ENCODE results near the gene PACSIN2.
A peak's percentile ranks its signal among the peaks of the same experiment; 100 is the strongest.
"Not testable (repeated sequence)": the region's sequence is repeated elsewhere in the genome, so short reads cannot be mapped to it uniquely, and the experiment has no call there.

PACSIN2 gene, protein sequence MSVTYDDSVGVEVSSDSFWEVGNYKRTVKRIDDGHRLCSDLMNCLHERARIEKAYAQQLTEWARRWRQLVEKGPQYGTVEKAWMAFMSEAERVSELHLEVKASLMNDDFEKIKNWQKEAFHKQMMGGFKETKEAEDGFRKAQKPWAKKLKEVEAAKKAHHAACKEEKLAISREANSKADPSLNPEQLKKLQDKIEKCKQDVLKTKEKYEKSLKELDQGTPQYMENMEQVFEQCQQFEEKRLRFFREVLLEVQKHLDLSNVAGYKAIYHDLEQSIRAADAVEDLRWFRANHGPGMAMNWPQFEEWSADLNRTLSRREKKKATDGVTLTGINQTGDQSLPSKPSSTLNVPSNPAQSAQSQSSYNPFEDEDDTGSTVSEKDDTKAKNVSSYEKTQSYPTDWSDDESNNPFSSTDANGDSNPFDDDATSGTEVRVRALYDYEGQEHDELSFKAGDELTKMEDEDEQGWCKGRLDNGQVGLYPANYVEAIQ

GRCh38 chr22:43014869-43015676 lies at the start of gene PACSIN2:
TSS of gene PACSIN2 (minus strand) at chr22:43015149. CDS start at chr22:42912080, 103,069 bp downstream.
- peak; percentile 99 for DNase-seq

DNA sequence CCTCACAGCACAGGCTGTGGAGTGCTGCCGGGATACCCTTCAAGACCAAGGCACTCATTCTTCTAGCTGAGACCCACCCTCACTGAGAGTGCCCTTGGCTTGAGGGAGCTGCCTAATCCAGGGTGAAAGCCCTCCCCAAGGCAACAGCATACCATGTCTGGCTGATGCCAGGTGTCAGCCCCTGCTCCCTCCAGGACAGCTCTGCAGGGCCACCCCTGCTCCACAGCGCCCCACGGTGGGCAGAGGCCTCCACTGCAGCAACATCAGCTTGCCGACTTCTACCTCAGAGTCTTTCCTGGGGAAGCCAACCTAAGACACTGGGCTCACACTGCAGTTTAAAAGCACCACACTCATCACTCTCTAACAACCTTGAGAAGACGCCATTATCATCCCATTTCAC lies 45.2 kb upstream of the PACSIN2 start:
- peak; percentile 27 for DNase-seq

GRCh38 chr22:43057641-43058040 lies 42.7 kb upstream of the PACSIN2 start:
- DNase-seq = no peak

- no peak for DNase-seq
These were observed 38.2 kb upstream of the PACSIN2 start for GRCh38 chr22:43053176-43053575.

GRCh38 chr22:43050995-43051394 lies 36.0 kb upstream of the PACSIN2 start:
- DNase-seq = no peak

DNA sequence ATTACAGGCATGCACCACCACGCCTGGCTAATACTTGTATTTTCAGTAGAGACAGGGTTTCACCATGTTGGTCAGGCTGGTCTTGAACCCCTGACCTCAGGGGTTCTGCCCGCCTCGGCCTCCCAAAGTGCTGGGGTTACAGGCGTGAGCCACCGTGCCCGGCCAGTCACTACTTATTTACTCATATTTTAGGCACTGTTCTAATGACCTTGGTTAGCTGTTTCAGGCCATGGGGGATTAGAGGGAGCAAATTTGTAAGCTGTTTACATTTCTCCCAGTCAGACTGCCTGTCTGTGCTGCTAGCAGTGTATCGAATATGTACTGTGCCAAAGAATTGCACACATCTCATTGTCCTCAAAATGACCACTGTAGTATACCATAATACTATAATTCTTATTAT lies 32.7 kb upstream of the PACSIN2 start:
- no peak for DNase-seq

DNA sequence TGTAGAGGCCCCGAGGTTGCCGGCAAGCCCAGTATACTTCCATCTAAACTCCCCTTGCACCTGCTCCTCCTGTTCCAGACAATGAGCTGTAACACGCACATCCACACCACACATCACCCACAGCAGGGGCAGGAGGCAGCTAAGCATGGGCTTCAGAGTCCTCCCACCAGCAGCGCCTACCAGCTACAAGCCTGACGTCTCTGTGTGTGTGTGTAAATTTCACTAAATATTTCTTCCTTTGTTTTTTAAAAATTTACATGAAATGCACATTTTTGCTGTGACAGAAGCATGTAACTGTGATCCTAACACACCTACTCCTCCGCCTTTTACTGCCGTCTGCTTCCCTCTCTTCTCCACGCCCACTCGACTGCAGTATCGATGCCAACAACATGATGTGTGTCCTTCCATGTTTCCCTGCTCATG lies 29.4 kb upstream of the PACSIN2 start:
- DNase-seq = no peak

- no peak for DNase-seq
These were observed 27.3 kb upstream of the PACSIN2 start for GRCh38 chr22:43042101-43042780.

DNA sequence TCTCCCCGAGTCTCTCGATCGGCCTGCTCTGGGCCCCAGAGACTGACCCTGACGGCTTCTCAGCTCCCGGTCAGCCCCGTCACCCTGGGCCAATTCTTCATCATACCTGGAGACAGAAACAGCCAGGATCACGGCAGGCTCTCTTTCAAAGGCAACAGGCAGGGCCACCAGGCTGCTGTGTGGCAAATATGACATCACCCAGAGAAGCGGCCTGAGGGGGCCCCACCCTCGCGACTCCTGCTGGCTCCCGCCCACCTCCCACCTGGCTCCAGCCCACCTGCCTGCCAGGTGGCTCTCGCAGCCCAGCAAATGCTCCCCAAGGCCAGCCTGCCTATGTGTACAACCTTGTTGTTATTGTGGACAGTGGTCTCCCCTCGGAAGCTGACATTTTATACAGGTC lies 24.9 kb upstream of the PACSIN2 start:
- no peak for DNase-seq

GRCh38 chr22:43038325-43038724 lies 23.4 kb upstream of the PACSIN2 start:
- no peak for DNase-seq

- no peak for DNase-seq
These were observed 21.4 kb upstream of the PACSIN2 start for GRCh38 chr22:43036282-43036829.

GRCh38 chr22:43035250-43035649 lies 20.3 kb upstream of the PACSIN2 start:
- no peak for DNase-seq

DNA sequence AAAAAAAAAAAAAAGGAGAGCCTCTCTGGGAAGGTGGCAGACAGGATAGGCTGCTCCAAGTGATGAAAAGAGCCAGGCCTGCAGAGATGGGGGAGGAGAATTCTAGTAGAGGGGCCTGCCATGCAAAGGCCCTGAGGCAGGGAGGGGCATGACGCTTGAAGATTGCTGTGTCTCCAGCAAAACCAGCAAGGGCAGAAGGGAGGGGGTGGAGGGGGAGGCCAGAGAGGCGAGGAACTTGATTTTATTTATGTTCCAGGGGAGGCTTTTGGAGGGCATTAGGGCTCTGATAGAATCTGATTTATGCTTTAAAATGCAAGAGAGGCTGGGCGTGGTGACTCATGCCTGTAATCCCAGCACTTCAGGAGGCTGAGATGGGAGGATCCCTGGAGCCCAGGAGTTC lies 16.7 kb upstream of the PACSIN2 start:
- DNase-seq = no peak

GRCh38 chr22:43018615-43019014 lies 3.7 kb upstream of the PACSIN2 start:
- no peak for DNase-seq

- DNase-seq = no peak
These were observed 2.8 kb upstream of the PACSIN2 start for GRCh38 chr22:43017525-43018460.

DNA sequence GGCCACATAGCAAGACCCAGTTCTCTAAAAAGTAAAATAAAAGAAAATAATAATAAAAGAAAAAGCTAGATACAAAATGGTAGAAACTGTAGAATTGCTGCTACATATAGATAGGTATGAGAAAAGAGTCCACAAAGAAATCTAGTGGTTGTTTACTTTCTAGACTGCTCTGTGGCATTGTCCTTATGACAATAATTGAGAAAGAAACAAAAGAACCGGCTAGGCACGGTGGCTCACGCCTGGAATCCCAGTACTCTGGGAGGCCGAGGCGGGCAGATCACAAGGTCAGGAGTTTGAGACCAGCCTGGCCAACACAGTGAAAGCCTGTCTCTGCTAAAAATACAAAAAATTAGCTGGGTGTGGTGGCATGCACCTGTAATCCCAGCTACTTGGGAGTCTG lies 1.2 kb upstream of the PACSIN2 start:
- DNase-seq = not testable (repeated sequence)

DNA sequence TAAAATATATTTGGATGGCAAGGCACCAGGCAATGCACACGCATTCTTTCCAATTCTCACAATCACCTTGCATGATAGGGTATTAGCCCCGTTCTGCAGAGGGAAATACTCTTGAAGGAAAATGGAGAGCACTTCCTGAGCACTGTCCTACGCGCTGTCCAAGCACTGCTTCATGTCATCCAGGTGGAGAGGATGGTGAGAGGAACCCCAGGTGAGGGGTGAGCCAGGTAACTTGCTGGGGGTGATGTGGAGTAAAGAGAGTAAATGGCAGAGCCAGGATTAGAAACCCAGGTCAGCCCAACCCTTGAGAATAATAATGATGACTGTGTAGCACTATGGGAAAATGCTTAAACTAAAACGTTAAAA lies 711 bp upstream of the PACSIN2 start:
- no peak for DNase-seq

- DNase-seq = peak; percentile 32
These were observed 557 bp downstream of the PACSIN2 start for GRCh38 chr22:43014316-43014868.

DNA sequence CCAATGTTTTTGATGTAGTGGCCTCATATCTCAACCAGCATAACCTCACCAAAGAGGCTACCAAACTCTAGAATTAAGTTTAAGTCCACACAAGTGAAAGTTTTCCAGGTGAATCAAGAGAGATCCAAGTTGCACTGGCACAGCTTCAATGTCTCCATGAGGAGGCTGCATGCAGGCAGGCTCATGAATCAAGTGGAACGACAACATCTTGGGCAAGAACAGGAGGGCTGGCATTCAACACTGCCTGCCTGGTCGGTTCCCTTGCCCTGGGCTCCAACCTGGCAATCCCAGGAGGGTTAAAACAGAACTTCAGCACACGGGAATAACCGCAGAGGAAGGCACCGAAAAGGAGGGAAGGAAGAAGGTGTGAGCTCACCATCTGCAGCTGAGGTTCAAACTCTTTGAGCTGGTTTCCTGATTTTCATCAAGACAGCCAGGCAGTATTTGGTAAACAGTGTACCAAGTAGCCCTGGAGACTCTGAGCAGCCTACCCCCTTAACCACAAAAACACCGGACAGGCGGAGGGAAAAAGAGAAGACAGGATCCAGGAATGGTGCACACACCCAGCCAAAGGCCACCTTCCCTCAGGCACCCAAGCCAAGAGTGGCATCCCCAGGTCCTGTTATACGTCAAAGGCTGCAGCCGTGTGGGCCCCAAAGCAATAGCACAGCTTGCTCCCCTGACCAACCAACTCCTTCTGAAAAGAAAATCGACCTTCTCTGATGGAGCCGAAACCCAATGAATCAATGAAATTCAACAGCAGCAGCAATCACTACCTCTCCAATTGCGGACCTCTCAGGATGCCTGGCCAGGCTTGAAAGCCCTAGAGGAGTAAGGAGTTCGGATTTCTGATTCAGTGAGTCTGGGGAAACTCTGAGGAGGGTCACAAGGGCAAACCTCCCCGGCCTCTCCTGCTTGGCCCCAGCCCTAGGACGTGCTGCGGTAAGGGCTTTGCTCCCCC lies 1.3 kb downstream of the PACSIN2 start:
- DNase-seq = no peak

DNA sequence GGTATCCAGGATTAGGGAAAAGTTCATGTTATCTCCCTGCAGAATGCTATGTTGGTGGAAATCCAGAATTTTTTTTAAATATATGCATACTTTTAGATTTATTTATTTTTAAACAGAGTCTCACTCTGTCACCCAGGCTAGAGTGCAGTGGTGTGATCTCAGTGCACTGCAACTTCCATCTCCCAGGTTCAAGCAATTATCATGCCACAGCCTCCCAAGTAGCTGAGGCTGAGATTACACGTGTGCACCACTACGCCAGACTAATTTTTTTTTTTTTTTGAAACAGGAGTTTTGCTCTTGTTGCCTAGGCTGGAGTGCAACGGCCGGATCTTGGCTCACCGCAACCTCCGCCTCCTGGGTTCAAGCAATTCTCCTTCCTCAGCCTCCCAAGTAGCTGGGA lies 2.6 kb downstream of the PACSIN2 start:
- no peak for DNase-seq
